ENCODE measurements around the gene CATSPER3.

DNA sequence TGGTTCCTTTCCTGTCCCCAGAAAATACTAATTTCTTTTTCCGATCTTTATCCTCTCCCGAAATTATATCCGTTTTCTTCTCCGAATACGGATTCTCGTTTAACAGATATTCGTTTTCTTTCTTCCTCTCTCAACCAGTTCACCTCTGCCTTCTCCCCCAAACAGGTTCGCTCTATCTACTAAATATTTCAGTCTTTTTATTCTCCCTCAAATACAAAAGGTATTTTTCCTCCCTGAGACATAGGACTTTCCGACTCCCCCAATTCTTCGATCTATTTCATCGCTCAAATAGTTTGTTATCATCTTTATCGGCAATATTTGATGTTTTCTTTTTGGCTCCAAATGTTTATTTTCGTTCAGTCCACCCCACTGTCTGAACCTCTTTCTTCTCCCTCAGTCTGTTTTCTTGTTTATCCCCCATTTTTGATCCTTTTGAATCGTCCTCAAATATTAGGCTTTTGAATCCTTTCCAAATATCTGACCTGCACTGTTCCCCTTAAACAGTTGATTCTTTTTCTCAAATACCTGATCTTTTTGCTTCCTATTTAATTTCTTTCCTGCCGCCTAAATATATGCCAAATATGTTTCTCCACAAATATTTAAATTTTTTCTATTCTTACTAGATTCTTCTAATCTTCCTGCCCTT is 61.9 kb downstream of the CATSPER3 start:
- TF ChIP-seq, protein P1, sequence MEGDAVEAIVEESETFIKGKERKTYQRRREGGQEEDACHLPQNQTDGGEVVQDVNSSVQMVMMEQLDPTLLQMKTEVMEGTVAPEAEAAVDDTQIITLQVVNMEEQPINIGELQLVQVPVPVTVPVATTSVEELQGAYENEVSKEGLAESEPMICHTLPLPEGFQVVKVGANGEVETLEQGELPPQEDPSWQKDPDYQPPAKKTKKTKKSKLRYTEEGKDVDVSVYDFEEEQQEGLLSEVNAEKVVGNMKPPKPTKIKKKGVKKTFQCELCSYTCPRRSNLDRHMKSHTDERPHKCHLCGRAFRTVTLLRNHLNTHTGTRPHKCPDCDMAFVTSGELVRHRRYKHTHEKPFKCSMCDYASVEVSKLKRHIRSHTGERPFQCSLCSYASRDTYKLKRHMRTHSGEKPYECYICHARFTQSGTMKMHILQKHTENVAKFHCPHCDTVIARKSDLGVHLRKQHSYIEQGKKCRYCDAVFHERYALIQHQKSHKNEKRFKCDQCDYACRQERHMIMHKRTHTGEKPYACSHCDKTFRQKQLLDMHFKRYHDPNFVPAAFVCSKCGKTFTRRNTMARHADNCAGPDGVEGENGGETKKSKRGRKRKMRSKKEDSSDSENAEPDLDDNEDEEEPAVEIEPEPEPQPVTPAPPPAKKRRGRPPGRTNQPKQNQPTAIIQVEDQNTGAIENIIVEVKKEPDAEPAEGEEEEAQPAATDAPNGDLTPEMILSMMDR (IDR thresholded peaks at IDR 0.05), result no peak
- no peak for TF ChIP-seq ZFX (IDR thresholded peaks at IDR 0.05; ENCODE audit: borderline replicate concordance)

Measured in 22Rv1 (cell line).